Measurements from ENCODE around the gene UBR3.

Gene UBR3

DNA sequence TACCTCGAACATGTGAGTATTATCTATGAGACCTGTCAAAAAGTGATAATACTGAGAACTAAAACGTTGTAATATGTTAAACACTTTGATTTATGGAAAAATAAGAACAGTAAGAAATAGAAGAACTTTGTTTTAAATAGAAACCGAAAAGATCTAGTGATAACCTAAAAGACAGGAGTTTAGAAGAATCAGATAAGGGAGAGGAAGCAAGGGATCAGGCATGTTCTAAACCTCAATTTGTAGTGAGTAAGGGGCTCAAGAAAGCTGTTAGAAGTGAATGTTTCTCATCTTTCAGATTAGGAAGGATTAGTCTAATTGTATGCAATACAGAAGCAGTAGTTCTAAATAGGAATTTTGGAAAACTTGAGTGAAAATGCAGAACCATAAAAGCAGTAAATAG, 182.0 kb downstream of the UBR3 start:
- TF ChIP-seq, protein P1, sequence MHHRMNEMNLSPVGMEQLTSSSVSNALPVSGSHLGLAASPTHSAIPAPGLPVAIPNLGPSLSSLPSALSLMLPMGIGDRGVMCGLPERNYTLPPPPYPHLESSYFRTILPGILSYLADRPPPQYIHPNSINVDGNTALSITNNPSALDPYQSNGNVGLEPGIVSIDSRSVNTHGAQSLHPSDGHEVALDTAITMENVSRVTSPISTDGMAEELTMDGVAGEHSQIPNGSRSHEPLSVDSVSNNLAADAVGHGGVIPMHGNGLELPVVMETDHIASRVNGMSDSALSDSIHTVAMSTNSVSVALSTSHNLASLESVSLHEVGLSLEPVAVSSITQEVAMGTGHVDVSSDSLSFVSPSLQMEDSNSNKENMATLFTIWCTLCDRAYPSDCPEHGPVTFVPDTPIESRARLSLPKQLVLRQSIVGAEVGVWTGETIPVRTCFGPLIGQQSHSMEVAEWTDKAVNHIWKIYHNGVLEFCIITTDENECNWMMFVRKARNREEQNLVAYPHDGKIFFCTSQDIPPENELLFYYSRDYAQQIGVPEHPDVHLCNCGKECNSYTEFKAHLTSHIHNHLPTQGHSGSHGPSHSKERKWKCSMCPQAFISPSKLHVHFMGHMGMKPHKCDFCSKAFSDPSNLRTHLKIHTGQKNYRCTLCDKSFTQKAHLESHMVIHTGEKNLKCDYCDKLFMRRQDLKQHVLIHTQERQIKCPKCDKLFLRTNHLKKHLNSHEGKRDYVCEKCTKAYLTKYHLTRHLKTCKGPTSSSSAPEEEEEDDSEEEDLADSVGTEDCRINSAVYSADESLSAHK (tag by site-specific recombination; IDR thresholded peaks at IDR 0.05), result no peak
- TF ChIP-seq ZNF302 (tag by site-specific recombination; IDR thresholded peaks at IDR 0.05; ENCODE audit: low read depth), result no peak
- TF ChIP-seq HOXD13 (CRISPR knock-in tag; IDR thresholded peaks at IDR 0.05; ENCODE audit: borderline replicate concordance), result no peak
- no peak for TF ChIP-seq WT1 (tag by site-specific recombination; IDR thresholded peaks at IDR 0.05)
- no peak for TF ChIP-seq SP7 (tag by site-specific recombination; IDR thresholded peaks at IDR 0.05)
- CTCF ChIA-PET, result no interaction called here

DNA sequence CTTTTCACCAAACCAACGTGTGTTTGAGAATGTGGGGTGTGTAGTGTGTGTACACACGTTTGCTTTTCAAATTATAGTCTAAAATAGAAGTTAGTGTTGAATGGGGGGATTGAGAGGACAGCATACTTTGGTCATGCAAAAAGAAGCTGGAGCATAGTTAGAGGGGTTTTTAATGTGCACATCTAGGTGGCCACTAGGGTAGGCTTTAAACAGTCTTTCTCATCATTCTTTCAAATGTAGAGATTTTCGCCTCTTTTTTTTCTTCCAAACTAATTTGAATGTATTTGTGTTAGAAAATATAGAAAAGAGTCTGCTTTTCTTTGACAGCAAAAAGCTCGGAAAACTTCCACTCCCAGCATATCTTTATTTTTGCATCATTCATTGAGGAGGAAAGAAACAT, 185.5 kb downstream of the UBR3 start:
- Histone ChIP-seq H3K4me1 (ENCODE audit: control insufficient read depth, insufficient read depth, low read length) (no peaks in the 10 kb centered on the region), H3K27ac (ENCODE audit: extremely low read depth, low read depth, low read length) (no peak overlapping the region), H3K4me3 (ENCODE audit: low read depth, low read length) (no peak overlapping the region), H3K9me3 (ENCODE audit: control insufficient read depth, insufficient read depth, low read depth, low read length) (no peaks in the 10 kb centered on the region), H3K36me3 (ENCODE audit: control insufficient read depth in 2 of 2, insufficient read depth in 1 of 2, low read length in 2 of 2) (peaks cover 0 to 3% of the 10 kb centered on the region in 2 experiments; a peak in 1 of 3 replicates)
- POLR2A ChIA-PET, result no interaction called here
- CTCF ChIA-PET, result interaction anchor here (0.6 to 0.8 kb wide), 3 partner anchors 51 to 481 kb away, joined by 3 read pairs; no protein-coding TSS in a partner anchor
- TF ChIP-seq ZNF571 (tag by site-specific recombination; IDR thresholded peaks at IDR 0.05), result no peak
- no peak for TF ChIP-seq ZNF157 (tag by site-specific recombination; IDR thresholded peaks at IDR 0.05)
- no peak for TF ChIP-seq ZNF248 (tag by site-specific recombination; IDR thresholded peaks at IDR 0.05)
- TF ChIP-seq ZXDB (tag by site-specific recombination; IDR thresholded peaks at IDR 0.05), result no peak
- no peak for TF ChIP-seq ZNF549 (tag by site-specific recombination; IDR thresholded peaks at IDR 0.05)
- no peak for TF ChIP-seq ZNF211 (tag by site-specific recombination; IDR thresholded peaks at IDR 0.05; ENCODE audit: low read depth)
- no peak for TF ChIP-seq ZNF791 (tag by site-specific recombination; IDR thresholded peaks at IDR 0.05)
- TF ChIP-seq KLF10 (tag by site-specific recombination; IDR thresholded peaks at IDR 0.05), result no peak
- no peak for TF ChIP-seq BCL11A (tag by site-specific recombination; IDR thresholded peaks at IDR 0.05; ENCODE audit: low read depth)
- TF ChIP-seq ZNF654 (tag by site-specific recombination; IDR thresholded peaks at IDR 0.05; ENCODE audit: low read depth), result no peak
- TF ChIP-seq ZNF350 (tag by site-specific recombination; IDR thresholded peaks at IDR 0.05), result no peak

More for the DNA sequence above, 182.0 kb downstream of the UBR3 start:
- POLR2A ChIA-PET, result no interaction called here
- Histone ChIP-seq H3K9me3 (ENCODE audit: control insufficient read depth, insufficient read depth, low read depth, low read length) (no peaks in the 10 kb centered on the region), H3K4me3 (ENCODE audit: low read depth, low read length) (no peak overlapping the region), H3K4me1 (ENCODE audit: control insufficient read depth, insufficient read depth, low read length) (no peaks in the 10 kb centered on the region), H3K36me3 (ENCODE audit: control insufficient read depth in 2 of 2, insufficient read depth in 1 of 2, low read length in 2 of 2) (peaks cover 0 to 23% of the 10 kb centered on the region in 2 experiments; a peak in 2 of 3 replicates), H3K27ac (ENCODE audit: extremely low read depth, low read depth, low read length) (no peak overlapping the region)

DNA sequence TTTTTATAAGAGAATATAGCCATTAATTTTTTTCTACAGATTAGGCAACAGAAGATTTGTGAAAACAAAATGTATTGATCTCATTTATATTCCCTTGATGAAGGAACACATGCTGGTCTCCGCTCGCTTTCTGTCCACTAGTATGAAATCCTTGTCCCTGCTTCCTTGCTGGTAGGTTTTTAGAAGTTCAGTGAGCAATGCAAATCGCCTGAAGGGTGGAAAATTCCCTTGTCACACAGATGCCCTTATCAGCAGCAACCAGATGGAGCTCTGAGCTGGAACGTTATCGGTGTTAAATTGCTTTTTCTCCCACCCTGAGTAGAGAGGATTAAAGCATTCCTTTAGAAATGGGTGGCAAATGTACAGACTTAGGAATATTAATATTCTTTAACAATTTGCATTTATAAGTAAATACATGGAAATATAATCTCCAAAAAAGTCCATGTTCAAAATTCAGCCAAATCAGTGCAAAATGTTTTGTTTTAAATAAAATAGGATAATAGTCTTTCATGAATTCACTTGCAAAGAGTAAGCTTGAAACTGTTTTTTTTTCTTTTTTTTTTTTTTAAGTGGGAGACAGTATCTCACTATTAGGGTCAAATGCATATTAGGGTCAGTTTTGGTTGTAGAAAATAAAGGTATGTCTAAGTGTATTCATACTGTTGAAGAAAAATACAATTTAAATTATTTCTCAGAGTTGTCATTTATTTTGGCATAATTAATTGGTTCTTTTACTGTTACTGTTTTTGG, 186.7 kb downstream of the UBR3 start:
- Histone ChIP-seq H3K27ac (ENCODE audit: extremely low read depth, low read depth, low read length) (no peak overlapping the region), H3K4me1 (ENCODE audit: control insufficient read depth, insufficient read depth, low read length) (no peaks in the 10 kb centered on the region), H3K36me3 (ENCODE audit: control insufficient read depth in 2 of 2, insufficient read depth in 1 of 2, low read length in 2 of 2) (no peaks in the 10 kb centered on the region), H3K9me3 (ENCODE audit: control insufficient read depth, insufficient read depth, low read depth, low read length) (no peaks in the 10 kb centered on the region), H3K4me3 (ENCODE audit: low read depth, low read length) (no peak overlapping the region)
- POLR2A ChIA-PET, result no interaction called here
- TF ChIP-seq ZNF629 (tag by site-specific recombination; IDR thresholded peaks at IDR 0.05) (no peak), ZNF585B (tag by site-specific recombination; IDR thresholded peaks at IDR 0.05) (no peak)
- CTCF ChIA-PET, result interaction anchor here (0.6 kb wide), 1 partner anchor 17 kb away, joined by 3 read pairs; no protein-coding TSS in a partner anchor
